Activated CD4-positive, alpha-beta T cell treated with anti-CD3 and anti-CD28 coated beads for 4 hours (primary cell): ENCODE measurements around the gene TP53BP2.
"Not testable (repeated sequence)": the region's sequence is repeated elsewhere in the genome, so short reads cannot be mapped to it uniquely, and the experiment has no call there.

Experiments used
- DNase-seq, 2 donors: peaks; one replicate each; pipeline ENCODE4 v3.0.0-alpha.2; 2020

TP53BP2 gene

GRCh38 chr1:223831755-223832636 is 13.8 kb downstream of the TP53BP2 start:
- DNase-seq, result no peak

DNA sequence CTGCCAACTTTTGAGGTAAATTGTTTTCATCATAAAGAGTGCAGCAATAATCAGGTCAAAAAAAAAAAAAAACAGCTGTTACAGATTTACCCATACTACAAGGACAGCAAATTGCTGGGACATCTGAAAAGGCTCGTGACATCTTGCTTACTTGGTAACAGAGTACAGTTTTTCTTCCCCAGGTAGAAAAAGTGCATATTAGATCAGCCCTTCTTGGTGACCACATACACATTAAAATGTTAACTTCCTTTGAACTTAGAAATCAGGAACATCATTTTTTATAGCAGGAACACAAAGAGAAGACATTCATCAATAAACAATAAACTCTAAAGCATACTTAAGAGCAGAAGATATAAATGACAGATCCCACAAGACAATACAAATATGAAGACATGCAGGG is 16.1 kb downstream of the TP53BP2 start:
- DNase-seq, result no peak

- DNase-seq, result no peak
Measured at GRCh38 chr1:223828162-223828848, 17.4 kb downstream of the TP53BP2 start.

DNA sequence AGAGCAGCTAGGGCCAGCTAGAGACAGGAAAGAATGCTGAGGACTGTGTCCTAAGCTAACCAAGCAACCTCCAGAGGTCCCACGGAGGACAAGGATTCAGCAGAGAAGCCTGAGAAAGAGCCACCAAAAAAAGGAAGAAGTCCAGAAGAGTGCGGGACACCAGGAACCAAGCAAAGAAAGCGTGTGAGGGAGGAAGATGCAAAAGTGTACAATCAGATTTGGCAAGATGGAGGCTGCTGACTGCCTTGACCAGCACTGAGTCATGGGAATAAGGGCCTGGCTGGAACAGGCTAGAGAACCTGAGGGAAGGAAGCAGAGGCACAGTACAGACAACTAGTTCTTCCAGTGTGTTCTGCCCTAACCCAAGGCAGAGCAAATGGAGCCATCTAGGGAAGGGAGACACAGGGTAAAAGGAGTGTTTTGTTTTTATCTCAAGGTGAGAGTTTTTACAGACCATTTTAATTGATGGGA is 18.5 kb downstream of the TP53BP2 start:
- no peak for DNase-seq

- no peak for DNase-seq
Measured at GRCh38 chr1:223825767-223826748, 19.7 kb downstream of the TP53BP2 start.

GRCh38 chr1:223824712-223825111 is 21.0 kb downstream of the TP53BP2 start:
- no peak for DNase-seq

GRCh38 chr1:223824287-223824686 is 21.5 kb downstream of the TP53BP2 start:
- no peak for DNase-seq

GRCh38 chr1:223820971-223821370 is 24.8 kb downstream of the TP53BP2 start:
- DNase-seq, result no peak

DNA sequence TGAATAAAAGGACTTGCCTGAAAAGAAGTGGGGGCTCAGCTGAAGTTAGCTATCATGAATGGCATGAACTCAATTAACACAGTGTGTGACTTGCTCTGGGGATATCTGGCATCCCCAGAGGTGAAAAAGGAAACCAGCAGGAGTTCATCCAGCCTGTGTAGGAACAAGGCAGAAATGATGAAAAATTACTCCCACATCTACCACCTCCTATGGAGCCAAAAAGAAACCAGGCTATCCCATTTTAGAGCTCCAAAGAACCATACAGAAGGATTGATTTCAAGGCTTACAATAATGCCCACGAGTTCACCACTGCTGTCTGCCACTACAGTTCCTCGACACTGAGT is 25.3 kb downstream of the TP53BP2 start:
- no peak for DNase-seq

GRCh38 chr1:223819730-223820514 is 25.8 kb downstream of the TP53BP2 start:
- no peak for DNase-seq

DNA sequence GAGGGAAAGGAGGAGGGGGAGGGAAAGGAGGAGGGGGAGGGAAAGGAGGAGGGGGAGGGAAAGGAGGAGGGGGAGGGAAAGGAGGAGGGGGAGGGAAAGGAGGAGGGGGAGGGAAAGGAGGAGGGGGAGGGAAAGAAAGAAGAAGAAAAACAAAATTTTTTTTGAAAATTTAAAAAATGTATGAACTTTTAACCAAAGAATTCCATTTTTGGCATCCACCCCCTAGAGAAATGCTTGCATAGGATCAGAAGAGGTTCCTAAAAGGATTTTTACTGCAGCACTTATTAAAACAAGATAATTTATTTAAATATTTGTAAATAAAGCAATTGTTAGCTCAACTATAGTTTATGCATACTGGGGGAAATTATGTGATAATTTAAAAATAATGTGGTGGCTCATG is 28.5 kb downstream of the TP53BP2 start:
- DNase-seq, result not testable (repeated sequence)

DNA sequence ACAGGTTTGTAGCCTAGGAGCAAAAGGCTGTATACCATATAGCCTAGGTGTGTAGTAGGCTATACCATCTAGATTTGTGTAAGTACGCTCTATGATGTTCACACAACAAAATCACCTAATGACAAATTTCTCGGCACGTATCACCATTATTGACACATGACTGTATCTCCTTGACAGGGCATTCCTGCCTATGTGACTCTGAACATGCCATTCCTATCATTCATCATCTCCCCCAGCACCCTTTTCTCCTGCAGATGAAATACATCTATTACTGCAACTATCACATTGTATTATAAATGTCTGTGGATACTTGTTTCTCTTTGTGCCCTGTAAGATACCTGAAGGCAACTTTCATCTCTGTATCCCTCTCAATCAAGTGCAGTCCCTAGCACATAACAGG is 29.9 kb downstream of the TP53BP2 start:
- DNase-seq, result no peak

- DNase-seq, result no peak
Measured at GRCh38 chr1:223815020-223815853, 30.5 kb downstream of the TP53BP2 start.

- no peak for DNase-seq
Measured at GRCh38 chr1:223813645-223814044, 32.1 kb downstream of the TP53BP2 start.

GRCh38 chr1:223811634-223812101 is 34.1 kb downstream of the TP53BP2 start:
- DNase-seq, result no peak

- DNase-seq, result no peak
Measured at GRCh38 chr1:223810586-223810985, 35.2 kb downstream of the TP53BP2 start.

- not testable (repeated sequence) for DNase-seq
Measured at GRCh38 chr1:223809905-223810304, 35.8 kb downstream of the TP53BP2 start.

- no peak for DNase-seq
Measured at GRCh38 chr1:223803211-223803610, 42.5 kb downstream of the TP53BP2 start.

DNA sequence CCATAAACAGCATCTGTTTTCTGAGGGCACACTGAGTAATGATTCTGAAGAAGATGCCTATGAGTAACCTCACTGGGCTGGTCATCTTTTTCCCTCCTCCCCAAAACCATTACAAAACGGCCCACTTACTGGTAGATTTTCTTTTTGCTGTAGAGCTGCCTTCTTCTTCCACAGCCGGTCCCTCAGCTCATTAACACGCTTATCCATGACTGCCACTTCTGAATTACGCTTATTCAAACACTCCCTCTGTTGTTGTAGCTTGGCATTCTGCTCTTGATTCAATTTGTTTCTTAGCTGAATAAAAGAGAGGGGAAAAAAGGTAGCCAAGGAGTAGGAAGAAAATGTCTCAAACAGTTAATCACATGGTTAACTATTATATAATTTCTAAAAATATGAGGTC is 43.1 kb downstream of the TP53BP2 start:
- DNase-seq, result no peak

GRCh38 chr1:223802032-223802431 is 43.7 kb downstream of the TP53BP2 start:
- no peak for DNase-seq

DNA sequence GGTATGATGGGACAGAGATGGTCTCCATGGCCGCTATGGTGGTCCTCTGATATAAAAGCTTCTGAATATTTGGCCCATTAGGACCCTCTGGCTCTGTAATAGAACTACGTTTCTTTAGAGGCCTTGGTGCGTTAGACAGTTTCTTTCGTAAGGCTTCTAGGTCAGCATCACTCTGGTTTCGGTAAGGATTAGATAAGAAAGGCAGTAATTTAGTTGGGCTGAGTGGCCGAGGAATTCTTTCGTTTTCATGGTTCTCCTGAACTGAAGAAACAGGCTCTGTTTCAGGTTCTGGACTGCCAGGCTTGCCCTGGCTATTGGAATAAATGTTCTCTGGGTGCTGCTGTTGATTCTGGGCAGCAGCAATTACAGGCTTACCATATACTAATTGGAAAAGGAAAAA is 49.5 kb downstream of the TP53BP2 start:
- DNase-seq, result no peak
